ENCODE data around the gene RDH13. TPM values are rescaled to one million over a fixed set of nuclear protein-coding genes. Genes with fewer than 3 reads are reported as not detected.
"Not testable (repeated sequence)": the region's sequence is repeated elsewhere in the genome, so short reads cannot be mapped to it uniquely, and the experiment has no call there.

RDH13 gene
- total and polyA plus RNA-seq, 2 of the 8 experiments (the other 6 are each of a cell fraction or from before 2014, with no cell fraction given), result 15.9 to 31.5 TPM

- TF ChIP-seq JUN (IDR thresholded peaks at IDR 0.05; ENCODE audit: low read depth, low read length) (no peak), YY1 (IDR thresholded peaks at IDR 0.05; ENCODE audit: low read depth, low read length) (no peak), CHD2 (IDR thresholded peaks at IDR 0.05; ENCODE audit: low read length) (no peak), FOSL1 (IDR thresholded peaks at IDR 0.05; ENCODE audit: insufficient read depth, low read depth, low read length) (no peak), KDM5A (IDR thresholded peaks at IDR 0.05; ENCODE audit: low read length) (no peak)
Observed at GRCh38 chr19:55027472-55028337, 35.2 kb downstream of the RDH13 start (continued).

GRCh38 chr19:55027140-55027471, 35.8 kb downstream of the RDH13 start:
- H3K36me3 ChIP-seq (ENCODE audit: control insufficient read depth in 2 of 4, insufficient read depth in 4 of 4, low read length in 3 of 4); H3K27ac ChIP-seq (ENCODE audit: low read depth, low read length); H3K4me3 ChIP-seq (ENCODE audit: extremely low read depth in 1 of 4, insufficient read depth in 2 of 4, low read depth in 3 of 4, low read length in 4 of 4); H3K18ac ChIP-seq (ENCODE audit: extremely low read depth, low read length); H3K23ac ChIP-seq (ENCODE audit: insufficient read length); H3K23me2 ChIP-seq (ENCODE audit: low read depth, low read length); H3K79me1 ChIP-seq (ENCODE audit: low read depth, low read length); H3K4me2 ChIP-seq (ENCODE audit: insufficient read depth in 1 of 2, low read depth in 2 of 2, low read length in 2 of 2); H2BK120ac ChIP-seq (replicated peaks; ENCODE audit: low read depth, low read length); H2BK20ac ChIP-seq (ENCODE audit: low read length); H3K56ac ChIP-seq (replicated peaks; ENCODE audit: insufficient read length, low read depth, low read length); H4K5ac ChIP-seq (ENCODE audit: insufficient read length, low read depth, low read length); H4K20me1 ChIP-seq (replicated peaks in 1 of 2; ENCODE audit: control insufficient read depth in 1 of 2, insufficient read depth in 2 of 2, low read length in 2 of 2); H2BK5ac ChIP-seq (ENCODE audit: low read depth, low read length); H2BK12ac ChIP-seq (ENCODE audit: low read depth, low read length); H2AK5ac ChIP-seq (ENCODE audit: low read depth, low read length); H4K91ac ChIP-seq (replicated peaks; ENCODE audit: insufficient read length, low read length); DNase-seq (ENCODE audit: low read depth in 1 of 2, low spot score in 2 of 2); H2AFZ ChIP-seq (ENCODE audit: low read length); H3K9me3 ChIP-seq (ENCODE audit: insufficient read depth in 2 of 2, low read depth in 1 of 2, low read length in 1 of 2); H2BK15ac ChIP-seq (ENCODE audit: low read length); H3K14ac ChIP-seq (ENCODE audit: insufficient read length); H3K4me1 ChIP-seq (replicated peaks in 1 of 4; ENCODE audit: control insufficient read depth in 3 of 4, insufficient read depth in 4 of 4, low read length in 3 of 4); H3K27me3 ChIP-seq (replicated peaks in 1 of 4; ENCODE audit: control insufficient read depth in 3 of 4, extremely low read depth in 1 of 4, insufficient read depth in 3 of 4, low read length in 3 of 4); H3K9ac ChIP-seq (replicated peaks in 1 of 4; ENCODE audit: extremely low read depth in 1 of 4, low read depth in 3 of 4, low read length in 3 of 4); H3K4ac ChIP-seq (replicated peaks; ENCODE audit: insufficient read length, low read depth, low read length); H4K8ac ChIP-seq (ENCODE audit: extremely low read depth, insufficient read depth, low read length); FAIRE-seq: not testable (repeated sequence)
- ChIA-PET CTCF (ENCODE audit: partially characterized antibody) (interaction anchor here (1.0 kb wide), 1 partner anchor 107 kb away, joined by 4 read pairs; no protein-coding TSS in a partner anchor), POLR2A (ENCODE audit: partially characterized antibody) (interaction anchor here (1.4 kb wide), 1 partner anchor 58 kb away, joined by 3 read pairs; no protein-coding TSS in a partner anchor)
- no CpG with 5 or more reads among the region's 12 CpGs for WGBS, 2 experiments (ENCODE audit: extremely low coverage in 1 of 2, insufficient coverage in 1 of 2, insufficient read length in 1 of 2, insufficient replicate concordance in 2 of 2, low coverage in 1 of 2, low lambda C conversion rate in 2 of 2, missing lambda C conversion rate in 1 of 2)
- H3K79me2 ChIP-seq (ENCODE audit: control insufficient read depth in 1 of 2, insufficient read depth in 2 of 2, low read length in 2 of 2), result peaks cover 0 to 25% of the 10 kb centered on the region in 2 experiments; a peak in 1 of 4 replicates
